GM18909 (cell line): ENCODE results near the gene NRXN3.

Experiments used
- ATAC-seq: cut with Tn5 transposase; IDR thresholded peaks from one replicate; pipeline ENCODE4 v1.9.1; 2021; ENCODE audit warnings: mild to moderate bottlenecking; ENCODE audit not compliant: unreplicated experiment, poor library complexity

The NRXN3 gene

DNA sequence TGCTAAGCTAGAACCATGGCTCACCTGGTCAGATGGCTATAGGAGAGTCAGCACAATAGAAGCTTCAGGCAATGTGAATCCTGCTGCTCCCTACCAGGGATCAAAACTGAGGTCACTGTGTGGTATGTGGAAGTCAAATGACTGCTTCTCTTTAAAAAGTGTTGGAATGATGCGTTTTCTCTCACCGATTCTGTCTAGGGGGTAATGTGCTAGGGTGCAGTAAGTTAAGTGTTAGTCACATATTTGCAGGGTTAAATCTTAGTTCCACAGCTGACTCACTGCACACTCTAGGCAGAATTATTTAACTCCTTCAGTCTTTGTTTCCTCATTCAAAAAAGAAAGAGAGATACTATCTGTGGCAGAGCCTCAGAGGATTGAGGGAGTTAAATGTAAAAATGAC, 1344.5 kb downstream of the NRXN3 start:
- no peak for ATAC-seq

DNA sequence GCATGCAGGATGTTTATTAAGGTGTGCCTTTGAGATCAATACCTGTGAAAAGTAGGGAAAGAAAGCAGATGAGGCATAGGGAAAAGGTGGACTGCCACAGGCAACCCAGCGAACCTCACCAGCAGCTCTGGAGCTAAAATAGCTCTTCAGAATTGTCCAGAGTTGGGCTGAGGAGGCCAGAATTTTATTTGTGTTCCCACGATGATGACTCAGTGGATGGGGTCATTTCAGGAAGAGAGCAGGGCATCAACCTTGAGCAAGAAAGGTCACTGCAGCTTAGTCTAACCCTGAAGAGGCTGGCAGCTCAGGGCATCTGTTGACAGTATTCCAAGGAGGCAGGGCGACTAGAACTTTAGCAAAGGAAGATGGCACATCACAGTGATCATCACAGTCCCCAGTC, 1345.0 kb downstream of the NRXN3 start:
- no peak for ATAC-seq

DNA sequence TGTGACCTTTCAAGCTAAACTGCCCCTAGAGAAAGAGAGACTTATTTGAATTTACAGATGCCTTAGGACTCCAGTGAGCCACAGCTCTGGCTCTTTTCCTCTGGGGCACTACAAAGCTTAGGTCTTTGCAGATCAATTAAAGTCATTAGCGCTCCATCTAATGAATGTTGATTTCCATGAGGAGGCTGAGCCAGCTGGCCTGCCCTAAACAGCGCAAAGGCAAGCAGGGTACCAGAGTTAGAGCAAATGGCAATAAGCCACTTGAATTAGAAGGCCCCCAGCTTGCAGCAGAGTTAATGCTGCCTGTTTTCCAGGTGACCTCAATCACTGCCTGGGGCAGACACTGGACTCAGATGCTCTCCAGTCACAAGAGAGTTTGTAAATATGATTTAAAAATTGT, 1345.8 kb downstream of the NRXN3 start:
- no peak for ATAC-seq

DNA sequence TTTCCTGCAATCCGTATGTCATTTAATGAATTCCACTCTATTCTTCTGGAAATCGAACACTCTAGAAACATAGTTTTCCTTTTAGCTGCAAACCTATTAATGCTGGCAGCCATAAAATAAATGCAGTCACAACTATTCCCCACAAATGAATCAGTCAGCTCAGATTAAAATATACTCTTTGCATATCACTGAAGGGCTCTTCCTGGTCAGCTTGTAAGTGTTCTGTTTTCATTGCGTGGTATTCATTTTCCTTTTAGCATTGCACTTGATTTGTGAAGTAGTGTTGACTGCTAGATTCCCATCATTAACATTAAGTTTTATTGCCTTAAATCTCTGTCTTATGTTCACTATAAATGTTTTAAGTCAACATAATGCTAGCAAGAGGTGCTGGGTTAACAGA, 1355.2 kb downstream of the NRXN3 start:
- no peak for ATAC-seq

DNA sequence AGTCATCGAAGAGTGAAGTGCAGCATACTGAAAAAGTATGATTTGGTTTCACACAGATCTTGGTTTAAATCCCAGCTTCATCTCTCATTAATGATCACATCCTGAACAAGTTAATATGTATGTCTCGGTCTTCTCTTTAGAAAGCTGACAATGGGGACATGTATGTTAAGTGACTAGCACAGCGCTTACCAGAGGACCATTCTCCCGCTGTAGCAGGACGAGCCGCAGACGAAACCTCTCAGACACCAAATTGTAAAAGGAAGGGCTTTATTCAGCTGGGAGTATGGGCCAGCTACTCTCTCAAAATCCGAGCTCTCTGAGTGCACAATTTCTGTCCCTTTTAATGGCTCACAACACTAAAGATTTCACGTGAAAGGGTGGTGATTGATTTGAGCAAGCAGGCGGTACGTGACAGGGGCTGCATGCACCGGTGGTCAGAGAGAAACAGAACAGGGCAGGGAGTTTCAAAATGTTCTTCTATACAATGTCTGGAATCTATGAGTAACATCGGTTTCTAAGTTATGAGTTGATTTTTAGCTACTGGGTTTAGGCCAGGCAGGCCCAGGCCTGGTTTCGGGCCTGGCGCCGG, 1358.7 kb downstream of the NRXN3 start:
- ATAC-seq, result no peak

DNA sequence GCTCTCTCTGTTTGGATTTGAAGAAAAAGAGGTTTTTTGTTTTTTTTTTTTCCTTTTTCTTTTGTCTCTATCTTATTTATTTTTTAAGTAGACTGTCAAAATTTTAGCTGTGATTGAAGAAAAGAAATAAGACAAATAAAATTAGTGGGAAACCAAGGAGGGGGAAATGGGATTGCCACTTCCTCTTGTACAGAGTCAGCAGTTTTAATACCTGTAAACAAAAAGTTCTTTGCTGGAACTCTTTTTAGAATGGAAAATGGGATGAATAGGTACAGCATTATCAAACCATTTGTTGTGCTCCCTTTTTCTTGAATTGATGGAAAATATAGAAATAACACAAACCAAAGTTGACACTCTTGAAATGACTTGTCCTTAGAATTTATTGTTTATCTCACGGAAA, 1360.4 kb downstream of the NRXN3 start:
- ATAC-seq, result no peak

DNA sequence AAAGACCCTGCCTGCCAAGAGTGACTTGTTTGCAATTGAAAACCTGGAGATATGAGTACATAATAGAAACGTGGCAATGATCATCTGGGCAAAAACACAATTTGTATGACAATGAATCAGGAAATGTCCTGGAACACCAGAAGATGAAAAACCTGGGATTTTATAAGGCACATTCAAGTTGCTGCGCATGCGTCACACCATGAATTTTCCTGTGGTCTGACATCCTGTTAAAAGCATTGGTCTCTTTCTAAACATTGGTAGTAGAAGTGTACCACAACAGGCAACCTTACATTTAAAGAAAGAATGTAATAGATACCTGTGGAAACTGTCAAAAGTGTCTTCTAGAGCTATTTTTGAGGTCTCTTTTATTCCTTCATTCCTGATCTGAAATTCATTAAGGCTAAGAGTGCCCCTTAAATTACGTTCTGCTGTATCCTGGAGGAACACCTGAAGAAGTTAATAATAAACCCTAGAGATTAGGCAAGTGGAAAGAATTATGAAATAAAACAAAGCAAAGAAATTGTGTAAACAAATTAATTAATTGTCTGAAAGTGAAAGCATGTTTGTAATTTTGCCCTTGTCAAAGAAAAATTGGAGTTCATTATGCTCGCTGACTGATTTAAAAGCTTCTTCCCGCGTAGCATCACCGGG, 1364.7 kb downstream of the NRXN3 start:
- ATAC-seq, result no peak

DNA sequence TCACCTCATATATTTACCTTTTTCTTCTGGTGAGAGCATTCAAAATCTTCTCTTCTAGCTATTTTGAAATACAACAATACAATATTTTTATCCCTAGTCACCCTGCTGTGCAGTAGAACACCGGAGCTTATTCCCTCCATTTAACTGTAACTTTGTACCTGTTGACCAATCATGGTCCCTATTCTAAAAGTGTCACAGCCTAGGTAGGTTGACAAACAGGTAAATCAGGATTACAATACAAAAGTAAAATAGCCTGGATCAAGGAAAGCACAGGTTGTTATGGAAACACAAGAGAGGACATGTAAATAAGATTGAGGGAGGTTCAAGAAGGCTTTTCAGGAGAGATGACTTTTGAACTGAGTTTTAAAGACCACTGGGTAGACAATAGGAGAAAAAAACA, 1370.2 kb downstream of the NRXN3 start:
- no peak for ATAC-seq

DNA sequence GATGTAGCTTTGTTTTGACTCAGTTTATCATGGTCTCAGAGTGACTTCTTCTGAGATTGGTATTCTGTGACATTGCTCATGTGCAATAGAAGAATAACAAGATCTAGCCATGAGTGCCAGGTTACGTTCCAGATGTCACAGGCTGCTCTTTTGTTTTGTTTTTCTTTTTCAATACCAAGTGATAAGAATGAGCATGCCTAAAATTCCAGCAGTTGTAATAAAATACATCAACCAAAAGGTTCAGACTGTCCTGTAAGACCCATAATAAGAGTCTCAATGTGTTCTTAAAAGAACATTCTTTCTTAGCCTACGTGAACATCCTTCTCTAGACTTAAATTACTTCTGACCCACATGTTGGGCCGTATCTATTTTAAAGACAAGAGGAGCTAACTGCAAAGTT, 1371.9 kb downstream of the NRXN3 start:
- ATAC-seq, result no peak

DNA sequence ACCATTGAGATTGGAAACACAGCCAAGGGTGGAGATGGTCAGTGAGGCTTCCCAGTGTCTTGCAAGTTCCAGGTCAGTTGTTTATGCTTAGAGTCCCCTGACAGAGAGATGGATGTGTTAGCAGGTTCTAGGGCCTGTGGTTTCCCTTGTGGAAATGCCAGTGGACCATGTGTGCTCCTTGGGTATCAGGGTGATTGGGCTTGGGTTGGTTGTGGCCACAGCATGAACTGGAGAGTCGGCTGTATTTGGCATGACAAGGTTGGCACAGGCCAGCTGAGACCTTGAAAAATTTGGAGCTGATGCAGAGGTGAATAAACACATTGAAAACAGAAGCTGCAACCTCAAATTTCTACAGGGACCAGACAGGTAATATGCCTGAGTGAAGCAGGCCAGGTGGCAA, 1373.2 kb downstream of the NRXN3 start:
- no peak for ATAC-seq

DNA sequence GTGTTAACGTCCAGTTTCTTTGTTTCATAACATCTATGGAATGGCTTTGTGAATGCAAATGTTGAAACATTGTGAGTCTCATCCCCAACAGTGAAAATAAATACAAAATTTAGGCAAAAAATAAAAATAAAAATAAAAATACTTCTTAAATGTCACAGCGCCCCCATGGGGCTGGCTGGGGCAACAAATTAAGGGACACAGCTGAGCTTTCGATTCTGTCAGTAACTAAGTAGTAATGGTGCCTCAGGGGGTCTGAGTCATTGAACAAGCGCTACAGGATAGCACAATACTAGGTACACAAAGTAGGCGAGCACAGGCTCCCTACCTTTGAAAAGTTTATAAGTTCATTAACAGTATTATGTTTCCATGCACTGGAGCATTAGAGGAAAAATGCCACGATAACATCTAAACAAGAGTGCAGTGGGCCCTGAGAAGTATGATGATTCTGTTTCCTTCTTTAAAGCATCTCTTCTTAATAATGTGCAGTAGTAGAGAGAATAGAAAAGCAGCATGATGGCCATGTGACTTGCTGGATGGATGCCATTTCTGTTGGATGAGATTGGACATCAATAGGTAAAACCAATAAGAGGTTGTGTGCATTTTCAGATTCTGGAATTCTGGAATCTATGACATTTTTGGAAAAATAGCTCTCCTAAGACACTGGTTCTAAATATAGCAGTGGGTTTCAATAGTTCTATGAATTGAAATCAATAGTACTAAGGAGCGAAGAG, 1374.0 kb downstream of the NRXN3 start:
- ATAC-seq, result no peak

DNA sequence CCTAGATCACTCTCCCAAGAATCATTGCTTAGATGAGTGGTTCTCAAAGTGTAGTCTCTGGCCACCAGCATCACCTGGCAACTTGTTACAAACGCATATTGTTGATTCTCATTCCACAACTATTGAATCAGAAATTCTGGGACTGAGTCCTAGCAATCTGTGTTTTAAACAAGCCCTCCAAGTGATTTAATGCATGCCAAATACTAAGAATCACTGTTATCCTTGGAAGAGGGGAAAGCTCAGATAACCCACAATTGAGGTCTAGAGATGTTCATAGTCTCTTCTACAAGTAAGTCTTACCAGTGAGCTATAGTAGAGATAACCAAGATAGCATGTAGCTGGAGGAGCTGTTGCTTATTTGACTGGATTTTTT, 1374.5 kb downstream of the NRXN3 start:
- ATAC-seq, result no peak

DNA sequence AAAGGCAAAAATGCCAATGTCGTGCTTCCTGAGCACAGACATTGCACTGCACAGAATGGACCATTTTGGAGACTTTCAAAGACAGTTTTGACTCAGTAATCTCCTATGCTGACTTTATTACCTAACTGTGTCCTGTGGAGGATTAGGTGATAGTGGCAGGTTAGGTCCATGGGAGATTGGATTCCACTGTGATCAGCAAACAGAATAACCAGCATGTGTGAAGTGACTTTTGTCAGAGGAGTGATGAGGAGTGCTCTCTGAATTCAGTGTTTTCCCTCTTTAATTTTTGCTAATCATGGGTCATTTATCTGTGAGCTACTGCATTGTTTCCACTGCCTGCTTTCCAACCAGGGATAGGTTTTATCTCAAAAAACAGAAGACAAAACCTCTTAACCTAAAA, 1378.7 kb downstream of the NRXN3 start:
- no peak for ATAC-seq

DNA sequence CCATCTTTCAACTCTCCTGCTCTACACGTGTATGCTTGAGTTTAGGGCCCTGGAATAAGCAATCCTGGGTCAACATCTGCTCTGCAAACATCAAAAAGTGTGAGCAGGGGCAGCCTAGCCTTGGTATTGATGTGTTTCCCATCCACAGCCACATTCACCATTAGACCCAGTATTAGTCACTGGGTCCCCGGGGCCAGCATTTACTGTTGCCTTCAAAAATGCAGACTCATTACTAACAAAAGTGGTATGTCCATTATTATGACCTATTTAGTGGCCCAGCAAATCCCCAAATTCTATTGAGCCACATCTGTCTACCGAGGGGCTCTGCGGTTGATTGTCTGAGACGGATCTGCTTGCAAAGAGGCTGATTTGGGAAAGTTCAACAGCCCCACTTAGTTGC, 1379.3 kb downstream of the NRXN3 start:
- no peak for ATAC-seq

DNA sequence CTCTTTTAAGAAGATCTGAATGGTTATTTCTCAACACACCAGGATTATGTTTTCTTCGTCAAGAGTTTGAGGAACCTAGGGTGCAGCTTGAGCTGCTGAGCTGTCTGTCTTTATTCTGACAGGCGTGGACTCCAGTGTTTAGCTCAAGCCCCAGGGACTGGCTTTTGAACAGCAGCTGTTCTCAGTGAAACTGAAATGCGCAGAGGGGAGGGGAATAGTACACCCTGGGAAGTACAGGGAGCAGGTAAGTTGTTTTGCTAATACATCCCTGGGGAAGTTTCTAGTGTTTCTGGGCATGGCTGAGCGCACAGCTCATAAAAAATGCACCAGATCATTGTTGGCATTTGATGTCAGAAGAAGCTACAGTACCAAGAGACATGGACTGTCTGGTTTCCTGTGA, 1381.3 kb downstream of the NRXN3 start:
- ATAC-seq, result no peak

DNA sequence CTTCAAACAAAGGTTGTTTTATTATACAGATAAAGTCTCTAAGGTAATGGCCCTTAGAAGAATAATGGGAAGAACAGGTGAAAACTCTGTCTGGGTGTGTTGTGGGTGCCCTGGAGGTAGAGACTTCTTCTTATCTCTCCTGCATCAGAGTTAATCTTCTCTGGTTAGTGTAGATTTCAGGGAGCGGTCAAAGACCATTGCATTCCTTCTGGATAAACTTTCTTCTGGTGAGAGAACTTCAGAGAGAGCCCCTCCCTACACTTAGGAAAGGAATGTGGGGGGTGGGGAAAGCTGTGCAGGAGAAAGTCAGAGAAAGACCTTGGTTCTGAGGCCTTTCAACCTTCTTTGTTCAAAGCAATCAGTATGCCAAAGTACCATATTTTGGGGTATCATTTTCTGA, 1382.6 kb downstream of the NRXN3 start:
- ATAC-seq, result no peak

DNA sequence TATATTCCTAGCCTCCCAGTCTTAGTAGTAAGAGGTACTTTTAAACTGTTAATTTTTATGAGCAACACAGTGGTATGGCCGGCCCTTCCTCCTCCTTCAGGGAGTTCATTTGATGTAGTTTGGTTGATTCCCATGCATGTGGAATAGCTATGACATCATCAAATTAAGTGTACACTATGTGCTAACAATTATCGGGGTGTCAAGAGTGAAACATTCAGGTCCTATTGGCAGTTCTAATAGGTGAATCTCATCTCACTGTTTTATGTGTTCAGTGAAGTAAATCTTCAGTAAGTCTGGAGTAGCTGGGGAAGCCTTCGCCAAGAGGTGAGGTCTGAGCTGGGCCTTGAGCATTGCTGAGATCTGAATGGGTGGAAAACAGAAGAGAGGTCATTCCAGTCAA, 1384.6 kb downstream of the NRXN3 start:
- ATAC-seq, result no peak

DNA sequence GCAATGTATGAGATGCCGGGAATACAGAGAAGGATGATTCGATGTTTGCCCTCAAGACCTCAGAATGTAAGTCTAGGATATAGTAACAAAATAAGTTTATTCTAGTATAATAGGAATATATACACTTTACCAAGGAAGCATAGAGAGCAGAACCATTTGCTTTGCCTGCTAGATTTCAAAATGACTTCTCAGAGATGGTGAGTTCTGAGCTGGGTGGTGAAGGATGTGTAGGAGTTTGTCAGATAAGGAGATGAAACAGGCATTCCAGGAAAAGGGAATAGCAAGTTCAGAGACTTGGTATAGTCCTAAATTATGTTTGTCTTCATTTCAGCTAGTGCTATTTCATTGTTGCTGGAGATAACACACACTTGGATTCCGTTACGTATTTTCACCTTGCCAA, 1385.3 kb downstream of the NRXN3 start:
- no peak for ATAC-seq

DNA sequence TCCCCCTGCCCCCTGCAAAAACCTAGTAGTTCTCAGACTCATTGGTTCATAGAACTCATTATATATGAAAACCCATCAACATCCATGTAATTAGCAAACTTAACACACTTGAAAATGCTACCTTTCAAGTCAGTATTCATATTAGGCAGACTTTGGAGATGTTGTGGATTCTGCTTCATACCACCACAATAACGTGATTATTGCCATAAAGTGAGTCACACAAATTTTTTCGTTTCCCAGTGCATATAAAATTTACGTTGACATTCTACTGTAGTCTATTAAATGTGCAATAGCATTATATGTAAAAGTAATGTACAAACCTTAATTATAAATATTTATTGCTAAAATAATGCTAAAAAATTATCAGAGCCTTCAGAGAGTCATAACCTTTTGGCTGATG, 1387.1 kb downstream of the NRXN3 start:
- no peak for ATAC-seq

DNA sequence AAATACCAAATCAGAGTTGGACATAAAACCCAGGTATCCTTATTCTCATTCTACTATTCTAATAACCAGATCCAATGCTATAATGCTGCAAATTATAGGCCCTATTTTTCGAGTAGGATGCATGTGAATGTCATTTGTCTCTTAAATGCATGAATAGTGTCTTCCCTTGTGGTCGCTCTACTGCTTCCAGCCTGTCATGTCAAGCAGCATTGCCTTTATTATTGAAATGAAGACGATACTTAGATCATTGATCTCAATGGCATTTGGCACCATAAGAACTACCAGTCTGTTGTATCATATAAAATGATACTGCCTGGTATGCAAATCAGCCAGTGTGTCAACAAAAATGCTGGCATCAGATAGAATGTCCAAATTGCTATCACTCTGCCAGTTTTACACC, 1392.0 kb downstream of the NRXN3 start:
- no peak for ATAC-seq

DNA sequence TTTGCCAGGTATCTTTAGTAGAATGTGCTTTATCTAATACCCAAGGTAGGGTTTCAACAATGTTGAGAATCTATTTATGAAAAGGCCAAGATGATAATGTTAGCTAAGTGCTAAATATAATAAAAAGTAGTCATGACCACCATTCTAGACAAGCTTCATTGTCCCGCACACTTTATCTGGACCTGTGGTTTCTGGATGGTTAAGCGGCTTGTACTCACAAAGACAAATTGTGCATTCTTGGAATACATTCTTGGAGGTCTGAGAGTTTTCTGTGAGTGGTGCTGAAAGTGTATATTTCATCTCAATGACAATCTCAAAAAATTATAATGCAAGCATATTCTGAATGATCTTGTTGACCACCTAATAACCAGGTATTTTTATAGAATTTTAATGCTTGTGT, 1394.2 kb downstream of the NRXN3 start:
- ATAC-seq, result no peak

DNA sequence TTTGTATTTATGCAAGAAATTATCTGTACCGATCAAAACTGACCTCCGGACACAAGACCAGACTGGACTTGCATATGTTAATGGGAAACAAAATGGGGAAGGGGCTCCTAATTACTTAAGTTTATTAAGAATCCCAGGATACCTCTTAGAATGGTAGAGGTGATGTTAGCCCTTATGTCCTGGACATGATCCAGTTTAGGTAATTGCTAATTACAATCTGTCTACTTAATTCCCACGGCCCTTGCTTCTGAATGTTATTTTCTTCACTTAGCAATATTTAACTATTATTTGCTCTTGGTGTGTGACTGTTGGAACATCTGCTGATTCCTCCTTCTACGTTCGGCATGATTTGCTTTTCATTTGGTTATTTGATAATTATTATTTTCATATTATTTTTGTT, 1397.1 kb downstream of the NRXN3 start:
- ATAC-seq, result no peak
